H1 (cell line): Measurements from ENCODE around the gene AGRN. TPM values are rescaled to one million over a fixed set of nuclear protein-coding genes. Genes with fewer than 3 reads are reported as not detected.
A peak's percentile ranks its signal among the peaks of the same experiment; 100 is the strongest.

Experiments
- CTCF ChIA-PET: fragments of 300-600 bp; sonication (Branson Sonifier 250); formaldehyde crosslinking; loops from one replicate; lab custom pipeline; 2021; ENCODE audit not compliant: partially characterized antibody; lab: Charles Lee
- POLR2A ChIA-PET: fragments of 300-600 bp; sonication (Branson Sonifier 250); formaldehyde crosslinking; loops from one replicate; lab custom pipeline; 2021; ENCODE audit warnings: inconsistent platforms; ENCODE audit not compliant: partially characterized antibody; lab: Charles Lee
- DNase-seq, 2 experiments: peaks; one replicate each; pipeline versions ENCODE4 v3.0.0 to v3.0.0-alpha.2; 2010 to 2022; ENCODE audit warnings: low spot score in 2 of 2, low read depth in 1 of 2, mixed read lengths in 1 of 2
- FAIRE-seq: peaks from 2 replicates; lab custom pipeline; 2011; peaks lifted over from hg19 to GRCh38; lab: Jason Lieb, UNC
- H2AFZ ChIP-seq: 2 replicates; pipeline ENCODE4 v1.8.1; 2012; ENCODE audit warnings: low read length, inconsistent platforms
- H2AK5ac ChIP-seq: 2 replicates; pipeline ENCODE4 v1.6.1; 2013; ENCODE audit warnings: low read depth, low read length
- H2BK120ac ChIP-seq: replicated peaks from 2 replicates; pipeline ENCODE3; 2013; ENCODE audit warnings: low read depth, low read length, inconsistent platforms
- H2BK12ac ChIP-seq: 2 replicates; pipeline ENCODE4 v1.6.1; 2013; ENCODE audit warnings: low read depth, low read length
- H2BK15ac ChIP-seq: 2 replicates; pipeline ENCODE4 v1.6.1; 2013; ENCODE audit warnings: low read length
- H2BK20ac ChIP-seq: 2 replicates; pipeline ENCODE4 v1.6.1; 2013; ENCODE audit warnings: low read length
- H2BK5ac ChIP-seq: 2 replicates; pipeline ENCODE4 v1.6.1; 2013; ENCODE audit warnings: low read depth, low read length
- H3K14ac ChIP-seq: 2 replicates; pipeline ENCODE4 v1.6.1; 2013; ENCODE audit warnings: inconsistent platforms; ENCODE audit not compliant: insufficient read length
- H3K18ac ChIP-seq: 2 replicates; pipeline ENCODE4 v1.6.1; 2013; ENCODE audit warnings: low read length; ENCODE audit errors: extremely low read depth
- H3K23ac ChIP-seq: 2 replicates; pipeline ENCODE4 v1.6.1; 2013; ENCODE audit warnings: inconsistent platforms; ENCODE audit not compliant: insufficient read length
- H3K23me2 ChIP-seq: 2 replicates; pipeline ENCODE4 v1.6.1; 2013; ENCODE audit warnings: low read depth, low read length
- H3K27ac ChIP-seq: 2 replicates; pipeline ENCODE4 v1.6.1; 2011; ENCODE audit warnings: low read depth, low read length, inconsistent platforms
- H3K27me3 ChIP-seq, 4 experiments: replicated peaks in 1 of 4; 1 replicate in 1 of 4; 2 replicates in 3 of 4; pipeline versions ENCODE4 v1.6.1 to v1.8.1; 2011 to 2013; ENCODE audit warnings: low read length in 3 of 4, mild to moderate bottlenecking in 3 of 4, inconsistent platforms in 2 of 4, mixed read lengths in 2 of 4, moderate library complexity in 1 of 4; ENCODE audit not compliant: control insufficient read depth in 3 of 4, insufficient read depth in 3 of 4; ENCODE audit errors: extremely low read depth in 1 of 4
- H3K36me3 ChIP-seq, 4 experiments: 2 replicates each; pipeline versions ENCODE4 v1.6.1 to v1.8.1; 2011 to 2013; ENCODE audit warnings: mild to moderate bottlenecking in 4 of 4, low read length in 3 of 4, moderate library complexity in 2 of 4, control low read depth in 1 of 4, inconsistent platforms in 1 of 4; ENCODE audit not compliant: insufficient read depth in 4 of 4, control insufficient read depth in 2 of 4
- H3K4ac ChIP-seq: replicated peaks from 2 replicates; pipeline ENCODE3; 2013; ENCODE audit warnings: low read length, low read depth, mixed read lengths, inconsistent platforms; ENCODE audit not compliant: insufficient read length
- H3K4me1 ChIP-seq, 4 experiments: replicated peaks in 1 of 4; 1 replicate in 1 of 4; 2 replicates in 3 of 4; pipeline versions ENCODE4 v1.6.1 to v1.8.1; 2011 to 2013; ENCODE audit warnings: low read length in 3 of 4, inconsistent platforms in 2 of 4, mixed read lengths in 1 of 4; ENCODE audit not compliant: insufficient read depth in 4 of 4, control insufficient read depth in 3 of 4
- H3K4me2 ChIP-seq, 2 experiments: 2 replicates each; pipeline versions ENCODE4 v1.6.1 to v1.8.1; 2011 to 2013; ENCODE audit warnings: low read depth in 2 of 2, low read length in 2 of 2, control low read depth in 1 of 2, inconsistent platforms in 1 of 2, mild to moderate bottlenecking in 1 of 2; ENCODE audit not compliant: insufficient read depth in 1 of 2
- H3K4me3 ChIP-seq, 4 experiments: fragments of 200-600, 300-600 bp in 1 of 4; sonication (generic), shearing (Covaris generic), sonication (Bioruptor Twin) in 1 of 4; 2 replicates each; pipeline versions ENCODE4 v1.5.1 to v1.8.1; 2011 to 2016; ENCODE audit warnings: low read length in 4 of 4, low read depth in 3 of 4, control low read depth in 2 of 4, inconsistent platforms in 2 of 4, mild to moderate bottlenecking in 2 of 4, mixed read lengths in 1 of 4, moderate library complexity in 1 of 4; ENCODE audit not compliant: insufficient read depth in 2 of 4; ENCODE audit errors: extremely low read depth in 1 of 4
- H3K56ac ChIP-seq: replicated peaks from 2 replicates; pipeline ENCODE3; 2013; ENCODE audit warnings: low read depth, mild to moderate bottlenecking, mixed read lengths, low read length, inconsistent platforms; ENCODE audit not compliant: insufficient read length
- H3K79me1 ChIP-seq: 2 replicates; pipeline ENCODE4 v1.6.1; 2013; ENCODE audit warnings: low read depth, low read length, control low read depth
- H3K79me2 ChIP-seq, 2 experiments: 2 replicates each; pipeline versions ENCODE4 v1.6.1 to v1.8.1; 2012 to 2013; ENCODE audit warnings: low read length in 2 of 2, mild to moderate bottlenecking in 2 of 2, inconsistent platforms in 1 of 2; ENCODE audit not compliant: insufficient read depth in 2 of 2, control insufficient read depth in 1 of 2
- H3K9ac ChIP-seq, 4 experiments: replicated peaks in 1 of 4; 1 replicate in 1 of 4; 2 replicates in 3 of 4; pipeline versions ENCODE4 v1.6.1 to v1.8.1; 2011 to 2013; ENCODE audit warnings: low read depth in 3 of 4, low read length in 3 of 4, control low read depth in 2 of 4, mild to moderate bottlenecking in 2 of 4, moderate library complexity in 2 of 4, inconsistent platforms in 1 of 4; ENCODE audit errors: extremely low read depth in 1 of 4
- H3K9me3 ChIP-seq, 2 experiments: 2 replicates each; pipeline versions ENCODE4 v1.6.1 to v1.8.1; 2012 to 2013; ENCODE audit warnings: mild to moderate bottlenecking in 2 of 2, moderate library complexity in 2 of 2, control low read depth in 1 of 2, inconsistent platforms in 1 of 2, low read depth in 1 of 2, low read length in 1 of 2, mixed read lengths in 1 of 2; ENCODE audit not compliant: insufficient read depth in 2 of 2
- H4K20me1 ChIP-seq, 2 experiments: replicated peaks in 1 of 2; 2 replicates each; pipeline versions ENCODE3 to v1.8.1; 2011 to 2013; ENCODE audit warnings: inconsistent platforms in 2 of 2, low read length in 2 of 2, mild to moderate bottlenecking in 1 of 2; ENCODE audit not compliant: insufficient read depth in 2 of 2, control insufficient read depth in 1 of 2
- H4K5ac ChIP-seq: 2 replicates; pipeline ENCODE4 v1.6.1; 2013; ENCODE audit warnings: low read length, low read depth, mixed read lengths, inconsistent platforms; ENCODE audit not compliant: insufficient read length
- H4K8ac ChIP-seq: 2 replicates; pipeline ENCODE4 v1.8.0; 2013; ENCODE audit warnings: mild to moderate bottlenecking, moderate library complexity, low read length, inconsistent platforms; ENCODE audit not compliant: insufficient read depth; ENCODE audit errors: extremely low read depth
- H4K91ac ChIP-seq: replicated peaks from 2 replicates; pipeline ENCODE3; 2013; ENCODE audit warnings: low read length, mixed read lengths, inconsistent platforms; ENCODE audit not compliant: insufficient read length
- CHD2 ChIP-seq: IDR thresholded peaks from 2 replicates; pipeline ENCODE4 v1.6.1; 2012; ENCODE audit warnings: low read length, improper control_type of control experiment
- CTCF ChIP-seq, 3 experiments: IDR thresholded peaks; 1 replicate in 2 of 3; 2 replicates in 1 of 3; pipeline versions ENCODE4 v1.5.1 to v1.6.1; 2011; ENCODE audit warnings: low read length in 3 of 3, mild to moderate bottlenecking in 3 of 3, inconsistent platforms in 2 of 3, low read depth in 1 of 3, moderate library complexity in 1 of 3; ENCODE audit not compliant: insufficient read depth in 1 of 3; ENCODE audit errors: control extremely low read depth in 1 of 3
- WGBS, 2 experiments: shearing (Covaris generic) in 1 of 2; methylation state at CpG; one replicate each; pipeline versions ENCODE4 v1.1.6 to v1.1.7; 2013 to 2015; ENCODE audit warnings: low lambda C conversion rate in 2 of 2, mixed read lengths in 2 of 2, inconsistent platforms in 1 of 2, low coverage in 1 of 2, missing lambda C conversion rate in 1 of 2; ENCODE audit not compliant: insufficient replicate concordance in 2 of 2, insufficient coverage in 1 of 2, insufficient read length in 1 of 2; ENCODE audit errors: extremely low coverage in 1 of 2, missing lambda C conversion rate in 1 of 2; 5-methylcytosine and 5-hydroxymethylcytosine counted together
- polyA plus RNA-seq, 7 experiments: library from polyadenylated mRNA; depleted of rRNA in 3 of 7; stranded (reverse) in 5 of 7; unstranded in 2 of 7; fragments of >200 nt in 5 of 7; fragments of 200-250 nt in 2 of 7; gene quantifications; 1 replicate in 5 of 7; 2 replicates in 1 of 7; 4 replicates in 1 of 7; pipeline versions ENCODE4 v1.2.1 to v1.2.3, GENCODE V29; 2011 to 2013; ENCODE audit warnings: missing spikeins in 2 of 7, mixed read lengths in 2 of 7
- total RNA-seq: library from RNA; stranded (reverse); fragmentation: NEBNext Ultra II Directional; extraction: Animal tissue kit (Norgen Biotek cat#: 25700); gene quantifications from 2 replicates; pipeline ENCODE4 v1.2.1, GENCODE V29; 2021

Gene AGRN
- total and polyA plus RNA-seq, 2 of the 8 experiments (the other 6 are each of a cell fraction or from before 2014, with no cell fraction given): 52.3 to 155 TPM

DNA sequence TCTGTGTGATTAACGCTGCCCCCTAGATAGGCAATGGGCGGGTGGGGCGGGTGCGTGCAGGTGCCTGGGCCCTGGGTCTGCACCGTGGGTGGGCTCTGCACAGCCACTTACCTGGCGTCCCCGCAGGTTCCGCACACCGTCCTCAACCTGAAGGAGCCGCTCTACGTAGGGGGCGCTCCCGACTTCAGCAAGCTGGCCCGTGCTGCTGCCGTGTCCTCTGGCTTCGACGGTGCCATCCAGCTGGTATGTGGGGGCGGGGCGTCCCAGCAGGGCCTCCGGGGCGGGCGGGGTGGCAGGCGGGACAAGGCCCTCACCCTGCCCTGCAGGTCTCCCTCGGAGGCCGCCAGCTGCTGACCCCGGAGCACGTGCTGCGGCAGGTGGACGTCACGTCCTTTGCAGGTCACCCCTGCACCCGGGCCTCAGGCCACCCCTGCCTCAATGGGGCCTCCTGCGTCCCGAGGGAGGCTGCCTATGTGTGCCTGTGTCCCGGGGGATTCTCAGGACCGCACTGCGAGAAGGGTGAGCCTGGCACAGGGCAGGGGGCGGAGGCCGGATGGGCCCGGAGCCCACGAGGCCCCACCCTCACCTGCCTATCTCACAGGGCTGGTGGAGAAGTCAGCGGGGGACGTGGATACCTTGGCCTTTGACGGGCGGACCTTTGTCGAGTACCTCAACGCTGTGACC, 31.3 kb downstream of the AGRN start:
- no peak overlapping the region for H3K14ac ChIP-seq
- no peak overlapping the region for H3K9ac ChIP-seq
- no peak overlapping the region for H3K27ac ChIP-seq
- no peak overlapping the region for H4K91ac ChIP-seq
- H4K5ac ChIP-seq: no peak overlapping the region
- WGBS, 2 experiments: 95% methylated on average over 30 of the region's 46 CpGs; no CpG with 5 or more reads in 1 of the 2 experiments
- H3K4me3 ChIP-seq: no peak overlapping the region
- ChIA-PET CTCF (interaction anchor here (0.5 to 1.7 kb wide), 3 partner anchors 68 to 266 kb away, joined by 3 to 5 read pairs (median 3); no protein-coding TSS in a partner anchor), POLR2A (interaction anchor here (0.7 to 2.0 kb wide), 4 partner anchors 8 to 26 kb away, joined by 3 to 6 read pairs (median 4); no protein-coding TSS in a partner anchor)
- TF ChIP-seq CTCF (IDR thresholded peaks at IDR 0.05; ENCODE audit: control extremely low read depth in 1 of 3, insufficient read depth in 1 of 3, low read depth in 1 of 3, low read length in 3 of 3) (peak in 2 of 3 experiments; percentile 11 to 29; a peak in 2 of 4 replicates), CHD2 (no peak)
- no peaks in the 10 kb centered on the region; the same call in 1 of the 2 replicates for H3K23me2 ChIP-seq
- no peak overlapping the region for H3K18ac ChIP-seq
- no peaks in the 10 kb centered on the region for H3K4me1 ChIP-seq
- no peak overlapping the region for H2BK15ac ChIP-seq
- H3K56ac ChIP-seq: no peak overlapping the region
- no peak overlapping the region for H2AFZ ChIP-seq
- peaks cover 6 to 77% (median 39%) of the 10 kb centered on the region in 4 experiments for H3K36me3 ChIP-seq
- H2BK5ac ChIP-seq: no peak overlapping the region
- H2BK12ac ChIP-seq: no peak overlapping the region
- H3K23ac ChIP-seq: no peak overlapping the region
- H3K79me2 ChIP-seq: no peaks in the 10 kb centered on the region
- peaks cover 2 to 21% of the 10 kb centered on the region in 2 experiments for H4K20me1 ChIP-seq
- H3K4me2 ChIP-seq: no peak overlapping the region
- no peak overlapping the region for H2AK5ac ChIP-seq
- H2BK120ac ChIP-seq: no peak overlapping the region
- FAIRE-seq: no peak
- DNase-seq: no peak
- H3K9me3 ChIP-seq: no peaks in the 10 kb centered on the region
- no peak overlapping the region for H3K4ac ChIP-seq
- H4K8ac ChIP-seq: no peak overlapping the region
- peaks cover 5% of the 10 kb centered on the region; the same call in 1 of the 2 replicates for H3K79me1 ChIP-seq
- no peak overlapping the region for H2BK20ac ChIP-seq
- H3K27me3 ChIP-seq: no peaks in the 10 kb centered on the region
